Activated T-cell treated with anti-CD3 and anti-CD28 coated beads, Interleukin-2, amount 50 U/mL, for 24 hours (primary cell): Measurements from ENCODE around the gene SSTR4.

Source experiments
- DNase-seq: peaks from one replicate; pipeline ENCODE4 v3.0.0-alpha.2; 2020
- H3K27ac Mint-ChIP-seq: 2 replicates; pipeline ENCODE4 v1.8.0; 2020; ENCODE audit warnings: mild to moderate bottlenecking, mixed read lengths
- H3K27me3 Mint-ChIP-seq: 2 replicates; pipeline ENCODE4 v1.8.0; 2020; ENCODE audit warnings: mixed read lengths
- H3K36me3 Mint-ChIP-seq: 2 replicates; pipeline ENCODE4 v1.8.0; 2020; ENCODE audit warnings: low read depth, mixed read lengths
- H3K4me1 Mint-ChIP-seq: 2 replicates; pipeline ENCODE4 v1.8.0; 2020; ENCODE audit warnings: low read depth, mixed read lengths
- H3K4me3 Mint-ChIP-seq: 2 replicates; pipeline ENCODE4 v1.8.0; 2020; ENCODE audit warnings: mild to moderate bottlenecking, moderate library complexity, mixed read lengths
- H3K9me3 Mint-ChIP-seq: 2 replicates; pipeline ENCODE4 v1.8.0; 2020; ENCODE audit warnings: mixed read lengths

SSTR4 gene

DNA sequence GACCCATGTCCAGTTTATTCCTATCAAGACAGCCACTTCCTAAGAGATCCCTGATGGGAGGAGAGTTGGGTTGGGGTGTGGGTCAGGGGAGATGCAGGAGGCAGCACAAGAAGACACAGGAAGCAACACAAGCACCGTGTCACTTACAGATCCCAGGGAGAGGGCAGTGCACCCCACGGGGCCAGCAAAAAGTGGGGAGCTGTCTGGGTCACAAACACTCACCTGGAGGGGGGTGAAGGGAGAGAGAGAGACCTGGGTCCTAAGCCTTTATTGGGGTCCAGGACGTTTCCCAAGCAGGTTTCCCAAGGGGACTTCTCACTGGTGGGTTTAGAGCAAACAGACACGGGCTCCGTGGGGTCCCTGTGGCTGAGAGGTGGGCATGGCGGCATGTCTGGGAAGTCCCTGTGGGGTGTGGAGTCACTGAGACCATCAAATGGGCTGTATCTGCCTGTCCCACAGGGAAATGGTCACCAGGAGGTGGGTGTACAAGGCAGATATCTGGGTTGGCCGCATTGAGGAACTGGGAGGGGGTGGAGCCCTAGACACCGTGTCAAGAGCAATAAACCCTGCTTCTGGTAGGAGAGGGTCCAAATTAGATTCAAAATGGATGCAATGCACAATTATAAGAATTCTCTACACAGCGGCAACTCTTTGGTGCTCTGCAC, 52.6 kb downstream of the SSTR4 start:
- DNase-seq, result no peak
- no peaks in the 10 kb centered on the region for H3K36me3 Mint-ChIP-seq
- no peak overlapping the region for H3K4me3 Mint-ChIP-seq

More for the DNA sequence above, 52.6 kb downstream of the SSTR4 start:
- Mint-ChIP-seq H3K27ac (no peak overlapping the region), H3K9me3 (no peaks in the 10 kb centered on the region), H3K27me3 (peaks cover 3% of the 10 kb centered on the region), H3K4me1 (peaks cover 7% of the 10 kb centered on the region)
